ENCODE data around the gene CPNE9. TPM values are rescaled to one million over a fixed set of nuclear protein-coding genes. Genes with fewer than 3 reads are reported as not detected.

Gene CPNE9
- total and polyA plus RNA-seq, 2 of the 8 experiments (the other 6 are each of a cell fraction or from before 2014, with no cell fraction given) = 4.8 to 6.0 TPM

DNA sequence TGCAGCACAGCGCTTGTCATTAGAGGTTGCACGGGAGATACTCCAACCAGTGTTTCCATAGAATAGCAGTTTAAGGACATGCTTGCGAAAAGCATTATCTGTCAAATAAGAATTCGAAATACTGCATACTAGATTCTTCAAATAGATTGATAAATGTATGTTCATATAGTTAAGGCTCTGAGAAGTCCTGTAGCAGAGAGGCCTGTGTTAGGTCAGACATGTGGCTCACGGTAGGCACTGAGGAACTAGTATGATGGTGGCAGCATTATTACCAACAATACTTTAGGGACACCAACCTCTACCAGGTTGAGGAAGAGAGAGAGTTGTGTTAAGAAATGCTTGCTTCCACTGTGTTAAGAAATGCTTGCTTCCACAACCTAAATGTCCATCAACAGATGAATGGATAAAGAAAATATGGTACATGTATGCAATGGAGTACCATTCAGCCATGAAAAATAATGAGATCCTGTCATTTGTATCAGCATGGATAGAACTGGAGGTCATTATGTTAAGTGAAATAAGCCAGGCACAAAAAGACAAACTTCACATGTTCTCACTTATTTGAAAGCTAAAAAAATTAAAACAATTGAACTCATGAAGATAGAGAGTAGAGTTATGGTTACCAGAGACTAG, 39.4 kb upstream of the CPNE9 start:
- TF ChIP-seq EGR1 (IDR thresholded peaks at IDR 0.05; ENCODE audit: borderline replicate concordance, low read depth, low read length) = no peak
- no peak for TF ChIP-seq KDM4A (IDR thresholded peaks at IDR 0.05; ENCODE audit: low read depth, low read length, severe bottlenecking)
- no peak for TF ChIP-seq HDAC2 (IDR thresholded peaks at IDR 0.05; ENCODE audit: borderline replicate concordance in 1 of 2, low read depth in 2 of 2, low read length in 2 of 2)
- H2BK20ac ChIP-seq (ENCODE audit: low read length) = no peak overlapping the region
- no peak overlapping the region for H3K56ac ChIP-seq (replicated peaks; ENCODE audit: insufficient read length, low read depth, low read length)
- no peak overlapping the region for H2BK5ac ChIP-seq (ENCODE audit: low read depth, low read length)
- H3K79me1 ChIP-seq (ENCODE audit: low read depth, low read length) = peaks cover 7% of the 10 kb centered on the region; the same call in 1 of the 2 replicates
- no peaks in the 10 kb centered on the region for H3K27me3 ChIP-seq (replicated peaks in 1 of 4; ENCODE audit: control insufficient read depth in 3 of 4, extremely low read depth in 1 of 4, insufficient read depth in 3 of 4, low read length in 3 of 4)
- H3K4me2 ChIP-seq (ENCODE audit: insufficient read depth in 1 of 2, low read depth in 2 of 2, low read length in 2 of 2) = no peak overlapping the region
- no peak overlapping the region for H4K8ac ChIP-seq (ENCODE audit: extremely low read depth, insufficient read depth, low read length)
- no peak overlapping the region for H2AFZ ChIP-seq (ENCODE audit: low read length)
- H4K5ac ChIP-seq (ENCODE audit: insufficient read length, low read depth, low read length) = no peak overlapping the region
- no peaks in the 10 kb centered on the region for H3K9me3 ChIP-seq (ENCODE audit: insufficient read depth in 2 of 2, low read depth in 1 of 2, low read length in 1 of 2)
- H3K27ac ChIP-seq (ENCODE audit: low read depth, low read length) = no peak overlapping the region
- no peak overlapping the region for H2AK5ac ChIP-seq (ENCODE audit: low read depth, low read length)
- H4K91ac ChIP-seq (replicated peaks; ENCODE audit: insufficient read length, low read length) = no peak overlapping the region
- H3K14ac ChIP-seq (ENCODE audit: insufficient read length) = no peak overlapping the region
- no peak overlapping the region for H3K4me3 ChIP-seq (ENCODE audit: extremely low read depth in 1 of 4, insufficient read depth in 2 of 4, low read depth in 3 of 4, low read length in 4 of 4)
- ChIA-PET CTCF (ENCODE audit: partially characterized antibody) (interaction anchor here (1.2 kb wide), 1 partner anchor 160 kb away, joined by 3 read pairs; no protein-coding TSS in a partner anchor), POLR2A (ENCODE audit: partially characterized antibody) (no interaction called here)
- no peaks in the 10 kb centered on the region for H4K20me1 ChIP-seq (replicated peaks in 1 of 2; ENCODE audit: control insufficient read depth in 1 of 2, insufficient read depth in 2 of 2, low read length in 2 of 2)
- no peak for DNase-seq (ENCODE audit: low read depth in 1 of 2, low spot score in 2 of 2)
- H2BK15ac ChIP-seq (ENCODE audit: low read length) = no peak overlapping the region
- no peaks in the 10 kb centered on the region for H3K4me1 ChIP-seq (replicated peaks in 1 of 4; ENCODE audit: control insufficient read depth in 3 of 4, insufficient read depth in 4 of 4, low read length in 3 of 4)
- H2BK12ac ChIP-seq (ENCODE audit: low read depth, low read length) = no peak overlapping the region
- H3K4ac ChIP-seq (replicated peaks; ENCODE audit: insufficient read length, low read depth, low read length) = no peak overlapping the region
- H3K23me2 ChIP-seq (ENCODE audit: low read depth, low read length) = no peaks in the 10 kb centered on the region
- peaks cover 0 to 7% of the 10 kb centered on the region in 2 experiments; a peak in 1 of 4 replicates for H3K79me2 ChIP-seq (ENCODE audit: control insufficient read depth in 1 of 2, insufficient read depth in 2 of 2, low read length in 2 of 2)
- H3K18ac ChIP-seq (ENCODE audit: extremely low read depth, low read length) = no peak overlapping the region
- 97% methylated on average over 5 of the region's 5 CpGs; no CpG with 5 or more reads in 1 of the 2 experiments for WGBS, 2 experiments (ENCODE audit: extremely low coverage in 1 of 2, insufficient coverage in 1 of 2, insufficient read length in 1 of 2, insufficient replicate concordance in 2 of 2, low coverage in 1 of 2, low lambda C conversion rate in 2 of 2, missing lambda C conversion rate in 1 of 2)
- H3K36me3 ChIP-seq (ENCODE audit: control insufficient read depth in 2 of 4, insufficient read depth in 4 of 4, low read length in 3 of 4) = peaks cover 7 to 38% (median 26%) of the 10 kb centered on the region in 4 experiments; a peak in 7 of 8 replicates
- H3K9ac ChIP-seq (replicated peaks in 1 of 4; ENCODE audit: extremely low read depth in 1 of 4, low read depth in 3 of 4, low read length in 3 of 4) = no peak overlapping the region
- H3K23ac ChIP-seq (ENCODE audit: insufficient read length) = no peak overlapping the region
- H2BK120ac ChIP-seq (replicated peaks; ENCODE audit: low read depth, low read length) = no peak overlapping the region
- no peak for FAIRE-seq
